ENCODE measurements around the gene PLPPR1.

DNA sequence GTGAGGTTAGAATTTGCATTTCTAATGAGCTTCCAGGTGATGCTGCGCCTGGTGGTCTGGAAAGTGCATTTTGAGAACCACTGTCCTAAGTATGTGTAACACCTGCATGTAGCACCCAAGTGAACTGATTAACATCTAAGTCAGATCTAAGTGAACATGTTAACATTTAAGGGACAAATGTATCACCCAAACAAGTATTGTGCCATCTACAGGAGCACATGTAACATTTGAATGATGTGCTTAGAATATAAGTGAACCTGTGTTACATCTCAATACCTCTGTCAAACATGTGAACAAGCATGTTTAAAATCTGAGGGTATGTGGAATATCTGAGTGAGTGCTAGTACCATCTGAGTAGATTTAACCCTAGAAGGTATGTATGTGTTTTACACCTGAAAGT lies 68.7 kb downstream of the PLPPR1 start:
- TF ChIP-seq CTCF (IDR thresholded peaks at IDR 0.05) (no peak), EP300 (IDR thresholded peaks at IDR 0.05) (no peak), POLR2A (IDR thresholded peaks at IDR 0.05) (no peak)
